ENCODE measurements around the gene MZT2B. TPM values are rescaled to one million over a fixed set of nuclear protein-coding genes. Genes with fewer than 3 reads are reported as not detected.
"Not testable (repeated sequence)": the region's sequence is repeated elsewhere in the genome, so short reads cannot be mapped to it uniquely, and the experiment has no call there.

The MZT2B gene, protein sequence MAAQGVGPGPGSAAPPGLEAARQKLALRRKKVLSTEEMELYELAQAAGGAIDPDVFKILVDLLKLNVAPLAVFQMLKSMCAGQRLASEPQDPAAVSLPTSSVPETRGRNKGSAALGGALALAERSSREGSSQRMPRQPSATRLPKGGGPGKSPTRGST
- 827 TPM for polyA plus RNA-seq (2012; ENCODE audit: insufficient read length, low read depth)

DNA sequence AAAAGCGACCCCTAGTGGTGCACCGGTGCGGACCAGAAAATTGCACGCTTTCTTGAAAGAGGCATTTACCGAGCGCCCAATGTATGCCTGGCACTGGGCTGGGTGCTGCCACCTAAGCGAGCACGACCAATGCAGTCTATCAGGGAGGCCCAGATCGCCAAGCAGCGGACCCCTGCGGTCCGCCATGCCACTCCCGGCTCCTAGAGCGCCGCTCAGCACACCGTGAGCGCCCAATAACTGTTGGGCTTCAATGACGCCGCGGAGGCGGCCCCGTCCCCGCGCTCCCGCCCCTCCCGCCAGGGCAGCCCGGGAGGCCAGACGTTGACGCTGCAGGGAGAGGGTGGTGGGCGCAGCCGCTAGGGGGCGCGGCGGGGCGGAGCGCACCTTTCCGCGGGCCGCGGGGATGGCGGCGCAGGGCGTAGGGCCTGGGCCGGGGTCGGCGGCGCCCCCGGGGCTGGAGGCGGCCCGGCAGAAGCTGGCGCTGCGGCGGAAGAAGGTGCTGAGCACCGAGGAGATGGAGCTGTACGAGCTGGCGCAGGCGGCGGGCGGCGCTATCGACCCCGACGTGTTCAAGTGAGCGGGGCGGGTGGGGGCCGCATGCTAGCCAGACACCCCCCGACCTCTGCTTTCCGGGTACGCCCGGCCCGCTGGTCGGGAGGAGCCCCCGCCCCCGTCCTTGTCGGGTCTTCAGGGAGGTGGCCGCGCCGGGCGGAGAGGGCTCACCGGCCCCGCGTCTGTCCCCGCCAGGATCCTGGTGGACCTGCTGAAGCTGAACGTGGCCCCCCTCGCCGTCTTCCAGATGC, at the start of gene MZT2B:
Gene MZT2B, plus strand, starts transcription at position 383 of the 803 bp plus-strand sequence. Its CDS starts 21 bp downstream, at position 404.
- TF ChIP-seq SIN3A (IDR thresholded peaks at IDR 0.05; ENCODE audit: borderline replicate concordance, insufficient read depth, low read length): peak; percentile 42; the same call in 1 of the 2 replicates
- peak; percentile 27 for TF ChIP-seq FOXP2 (optimal IDR thresholded peaks at IDR 0.05; ENCODE audit: borderline replicate concordance, extremely low read depth, extremely low read length, insufficient read depth)
- peak; percentile 51 for TF ChIP-seq POLR2AphosphoS5 (IDR thresholded peaks at IDR 0.05; ENCODE audit: low read depth, low read length)

DNA sequence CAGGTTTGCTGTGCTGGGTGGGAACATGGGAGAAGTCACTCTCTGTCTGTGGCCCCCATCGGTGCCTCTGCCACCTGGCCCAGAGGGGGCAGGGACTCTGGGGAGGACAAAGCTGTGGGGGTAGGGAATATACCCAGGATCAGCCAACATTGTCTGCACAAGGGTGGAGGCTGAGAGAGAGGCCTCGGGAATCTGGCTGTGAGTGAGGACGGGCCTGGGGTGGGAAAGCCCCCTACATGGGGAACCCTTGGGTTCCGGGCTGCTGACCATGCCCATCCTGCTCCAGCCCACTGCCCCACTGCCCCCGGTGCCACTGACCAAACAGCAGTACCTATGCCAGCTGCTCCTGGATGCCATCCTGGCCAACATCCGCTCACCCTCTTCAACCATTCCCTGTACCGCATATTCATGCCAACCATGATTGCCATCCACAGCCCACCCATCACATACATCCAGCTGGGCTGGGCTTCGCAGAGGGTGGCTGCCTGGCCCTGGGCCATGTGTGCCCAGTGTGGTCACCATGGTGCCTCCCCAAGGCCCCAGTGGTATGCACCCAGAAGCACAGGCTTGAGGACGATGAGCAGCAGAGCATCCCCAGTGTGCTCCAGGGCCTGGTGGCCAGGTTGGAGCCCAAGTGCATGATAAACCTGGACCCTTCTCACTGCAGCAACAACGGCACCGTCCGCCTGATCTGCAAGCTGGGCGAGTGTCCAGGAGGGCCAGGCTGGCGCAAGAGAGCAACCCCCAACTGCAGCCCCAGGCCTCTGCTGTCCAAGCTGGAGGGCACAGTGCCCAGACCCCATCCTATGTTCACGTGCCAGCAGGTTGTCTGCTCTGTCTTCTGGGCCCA, 46.1 kb upstream of the MZT2B start:
- no peak for TF ChIP-seq SIN3A (IDR thresholded peaks at IDR 0.05; ENCODE audit: borderline replicate concordance, insufficient read depth, low read length)
- no peak for TF ChIP-seq POLR2AphosphoS5 (IDR thresholded peaks at IDR 0.05; ENCODE audit: low read depth, low read length)
- TF ChIP-seq FOXP2 (optimal IDR thresholded peaks at IDR 0.05; ENCODE audit: borderline replicate concordance, extremely low read depth, extremely low read length, insufficient read depth): no peak
- TF ChIP-seq, protein P1, sequence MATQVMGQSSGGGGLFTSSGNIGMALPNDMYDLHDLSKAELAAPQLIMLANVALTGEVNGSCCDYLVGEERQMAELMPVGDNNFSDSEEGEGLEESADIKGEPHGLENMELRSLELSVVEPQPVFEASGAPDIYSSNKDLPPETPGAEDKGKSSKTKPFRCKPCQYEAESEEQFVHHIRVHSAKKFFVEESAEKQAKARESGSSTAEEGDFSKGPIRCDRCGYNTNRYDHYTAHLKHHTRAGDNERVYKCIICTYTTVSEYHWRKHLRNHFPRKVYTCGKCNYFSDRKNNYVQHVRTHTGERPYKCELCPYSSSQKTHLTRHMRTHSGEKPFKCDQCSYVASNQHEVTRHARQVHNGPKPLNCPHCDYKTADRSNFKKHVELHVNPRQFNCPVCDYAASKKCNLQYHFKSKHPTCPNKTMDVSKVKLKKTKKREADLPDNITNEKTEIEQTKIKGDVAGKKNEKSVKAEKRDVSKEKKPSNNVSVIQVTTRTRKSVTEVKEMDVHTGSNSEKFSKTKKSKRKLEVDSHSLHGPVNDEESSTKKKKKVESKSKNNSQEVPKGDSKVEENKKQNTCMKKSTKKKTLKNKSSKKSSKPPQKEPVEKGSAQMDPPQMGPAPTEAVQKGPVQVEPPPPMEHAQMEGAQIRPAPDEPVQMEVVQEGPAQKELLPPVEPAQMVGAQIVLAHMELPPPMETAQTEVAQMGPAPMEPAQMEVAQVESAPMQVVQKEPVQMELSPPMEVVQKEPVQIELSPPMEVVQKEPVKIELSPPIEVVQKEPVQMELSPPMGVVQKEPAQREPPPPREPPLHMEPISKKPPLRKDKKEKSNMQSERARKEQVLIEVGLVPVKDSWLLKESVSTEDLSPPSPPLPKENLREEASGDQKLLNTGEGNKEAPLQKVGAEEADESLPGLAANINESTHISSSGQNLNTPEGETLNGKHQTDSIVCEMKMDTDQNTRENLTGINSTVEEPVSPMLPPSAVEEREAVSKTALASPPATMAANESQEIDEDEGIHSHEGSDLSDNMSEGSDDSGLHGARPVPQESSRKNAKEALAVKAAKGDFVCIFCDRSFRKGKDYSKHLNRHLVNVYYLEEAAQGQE (IDR thresholded peaks at IDR 0.05; ENCODE audit: insufficient read depth in 1 of 2, low read depth in 2 of 2, low read length in 2 of 2): no peak
- no peak for TF ChIP-seq TAF1 (IDR thresholded peaks at IDR 0.05; ENCODE audit: borderline replicate concordance, insufficient read depth, low read length)

DNA sequence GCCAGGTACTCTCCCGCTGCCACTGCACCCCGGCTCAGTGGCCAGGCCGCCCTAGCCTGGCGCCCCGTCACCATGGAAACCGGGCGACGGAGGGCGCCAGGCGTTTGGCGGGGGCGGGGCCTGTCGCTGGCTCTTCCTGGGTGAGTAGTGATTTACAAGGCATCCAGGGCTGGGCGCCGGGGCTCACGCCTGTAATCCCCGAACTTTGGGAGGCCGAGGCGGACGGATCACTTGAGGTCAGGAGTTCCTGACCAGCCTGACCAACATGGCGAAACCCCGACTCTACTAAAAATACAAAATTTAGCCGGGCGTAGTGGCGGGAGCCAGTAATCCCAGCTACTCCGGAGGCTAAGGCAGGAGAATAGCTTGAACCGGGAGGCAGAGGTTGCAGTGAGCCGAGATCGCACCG, 37.1 kb upstream of the MZT2B start, which contains the start of gene CCDC74B:
Gene CCDC74B, minus strand, starts transcription at position 107 of the 409 bp plus-strand sequence. CDS start 116 bp downstream, outside the sequence.
- TF ChIP-seq, protein P1 (IDR thresholded peaks at IDR 0.05; ENCODE audit: insufficient read depth in 1 of 2, low read depth in 2 of 2, low read length in 2 of 2): not testable (repeated sequence)
- TF ChIP-seq SIN3A, TAF1 (IDR thresholded peaks at IDR 0.05; ENCODE audit: borderline replicate concordance, insufficient read depth, low read length): not testable (repeated sequence)

DNA sequence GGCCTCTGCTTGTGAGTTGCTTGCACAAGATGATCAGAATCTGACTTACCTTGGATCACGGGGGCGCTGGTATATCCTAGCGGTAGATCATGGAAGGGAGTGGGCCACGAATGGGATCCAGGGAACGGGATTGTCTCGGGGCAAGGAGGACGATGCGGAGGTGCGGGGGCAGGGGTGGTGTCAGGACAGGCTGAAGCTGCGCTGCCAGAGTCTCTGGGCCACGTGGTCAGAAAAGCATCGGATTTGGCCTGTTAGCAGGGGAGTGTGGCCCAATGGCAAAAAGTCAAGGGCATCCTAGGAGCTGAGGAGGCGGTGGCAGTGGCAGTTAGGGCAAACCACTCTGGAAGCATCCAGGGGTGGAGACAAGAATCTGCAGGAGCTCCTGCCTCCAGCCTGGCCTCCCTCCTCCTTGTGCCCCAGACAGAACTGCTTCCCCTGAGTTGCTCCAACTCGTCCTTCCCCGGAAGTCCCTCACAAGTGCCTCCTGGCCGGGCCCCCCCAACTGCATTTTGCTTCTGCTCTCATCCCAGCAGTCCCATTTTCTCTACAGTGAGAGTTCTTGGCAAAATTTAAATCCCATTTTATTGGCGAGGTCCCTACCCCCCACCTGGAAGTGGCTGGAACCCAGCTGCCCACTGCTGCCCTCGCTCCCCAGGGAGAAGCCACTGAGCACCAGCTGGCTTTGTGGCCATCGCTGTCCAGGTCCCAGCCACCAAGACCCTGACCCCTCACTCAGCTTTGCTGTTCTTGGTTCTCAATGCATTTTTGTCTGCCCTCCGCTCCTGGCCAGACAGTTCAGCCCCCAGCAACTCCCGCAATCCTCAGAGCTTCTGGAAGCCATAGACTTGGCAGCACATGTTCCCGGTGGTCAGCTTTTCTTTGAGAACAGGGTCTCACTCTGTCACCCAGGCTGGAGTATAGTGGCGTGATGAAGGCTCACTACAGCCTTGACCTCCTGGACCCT, 31.6 kb upstream of the MZT2B start:
- TF ChIP-seq POLR2AphosphoS5 (IDR thresholded peaks at IDR 0.05; ENCODE audit: low read depth, low read length): no peak

DNA sequence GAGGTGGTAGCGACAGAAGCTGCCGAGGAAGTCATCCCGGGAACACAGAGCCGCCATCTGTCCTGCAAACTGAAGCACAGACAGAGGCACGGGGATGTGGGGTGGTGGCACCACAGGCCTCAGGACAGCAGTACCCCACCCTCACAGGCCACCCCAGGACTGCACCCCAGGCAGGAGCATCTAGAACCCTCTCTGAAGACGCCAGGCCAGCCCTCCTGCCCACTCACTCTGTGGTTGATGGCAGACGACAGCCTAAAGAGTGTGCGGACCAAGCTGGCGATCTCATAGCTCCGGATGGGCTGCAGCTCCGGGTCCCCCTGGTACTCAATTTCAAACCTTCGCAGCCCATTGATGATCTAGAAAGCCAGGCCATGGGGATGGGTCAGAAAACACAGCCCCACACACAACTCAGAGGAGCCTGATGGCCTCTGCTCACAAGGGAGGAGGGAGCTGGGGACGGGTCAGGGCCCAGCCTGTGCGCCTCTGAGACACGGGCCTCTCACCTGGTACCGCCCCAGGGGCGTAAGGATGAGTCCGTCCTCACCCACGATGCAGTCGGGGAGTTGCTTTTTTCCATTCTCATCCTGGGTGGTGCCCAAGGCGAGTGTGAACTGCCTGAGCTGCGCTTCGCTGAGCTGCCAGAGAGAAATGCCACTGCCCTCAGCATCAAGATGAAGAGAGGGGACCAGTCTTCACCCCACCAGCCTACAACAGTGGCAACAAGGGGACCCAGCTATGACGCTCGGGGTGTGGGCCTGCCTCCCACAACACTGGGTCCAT, 29.1 kb upstream of the MZT2B start:
- TF ChIP-seq POLR2AphosphoS5 (IDR thresholded peaks at IDR 0.05; ENCODE audit: low read depth, low read length) (no peak), SIN3A (IDR thresholded peaks at IDR 0.05; ENCODE audit: borderline replicate concordance, insufficient read depth, low read length) (no peak), TAF1 (IDR thresholded peaks at IDR 0.05; ENCODE audit: borderline replicate concordance, insufficient read depth, low read length) (no peak), FOXP2 (optimal IDR thresholded peaks at IDR 0.05; ENCODE audit: borderline replicate concordance, extremely low read depth, extremely low read length, insufficient read depth) (no peak)
- TF ChIP-seq, protein P1 (IDR thresholded peaks at IDR 0.05; ENCODE audit: insufficient read depth in 1 of 2, low read depth in 2 of 2, low read length in 2 of 2): no peak

All from PFSK-1 (cell line).